ENCODE results near the gene LRIG2. TPM values are rescaled to one million over a fixed set of nuclear protein-coding genes. Genes with fewer than 3 reads are reported as not detected.

LRIG2 gene
- total and polyA plus RNA-seq, 2 experiments from 2014 or later = 10.0 to 40.4 TPM

DNA sequence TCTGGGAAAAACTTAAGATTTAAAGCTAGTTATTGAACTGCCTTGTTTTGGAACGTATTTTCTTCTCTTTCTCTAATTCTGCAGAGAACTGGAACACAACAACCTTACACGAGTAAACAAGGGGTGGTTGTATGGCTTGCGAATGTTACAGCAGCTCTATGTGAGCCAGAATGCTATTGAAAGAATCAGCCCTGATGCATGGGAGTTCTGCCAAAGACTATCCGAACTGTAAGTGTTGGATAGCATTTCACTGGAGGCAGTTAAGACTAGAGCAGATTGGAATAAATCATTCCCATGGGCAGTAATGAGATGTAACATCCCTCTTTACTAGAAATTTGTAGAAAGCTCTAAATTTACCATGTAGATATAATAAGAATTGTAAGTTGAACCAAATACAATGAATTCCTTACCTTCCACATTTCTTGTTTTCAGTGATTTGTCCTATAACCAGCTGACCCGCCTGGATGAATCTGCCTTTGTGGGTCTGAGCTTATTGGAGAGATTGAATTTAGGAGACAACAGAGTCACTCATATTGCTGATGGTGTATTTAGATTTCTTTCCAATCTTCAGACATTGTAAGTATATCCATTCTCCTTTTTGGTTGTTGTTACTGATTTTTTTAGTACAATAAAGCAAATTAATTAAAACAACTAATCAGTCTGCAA, 22.9 kb downstream of the LRIG2 start (continued):
- TF ChIP-seq, protein P1, sequence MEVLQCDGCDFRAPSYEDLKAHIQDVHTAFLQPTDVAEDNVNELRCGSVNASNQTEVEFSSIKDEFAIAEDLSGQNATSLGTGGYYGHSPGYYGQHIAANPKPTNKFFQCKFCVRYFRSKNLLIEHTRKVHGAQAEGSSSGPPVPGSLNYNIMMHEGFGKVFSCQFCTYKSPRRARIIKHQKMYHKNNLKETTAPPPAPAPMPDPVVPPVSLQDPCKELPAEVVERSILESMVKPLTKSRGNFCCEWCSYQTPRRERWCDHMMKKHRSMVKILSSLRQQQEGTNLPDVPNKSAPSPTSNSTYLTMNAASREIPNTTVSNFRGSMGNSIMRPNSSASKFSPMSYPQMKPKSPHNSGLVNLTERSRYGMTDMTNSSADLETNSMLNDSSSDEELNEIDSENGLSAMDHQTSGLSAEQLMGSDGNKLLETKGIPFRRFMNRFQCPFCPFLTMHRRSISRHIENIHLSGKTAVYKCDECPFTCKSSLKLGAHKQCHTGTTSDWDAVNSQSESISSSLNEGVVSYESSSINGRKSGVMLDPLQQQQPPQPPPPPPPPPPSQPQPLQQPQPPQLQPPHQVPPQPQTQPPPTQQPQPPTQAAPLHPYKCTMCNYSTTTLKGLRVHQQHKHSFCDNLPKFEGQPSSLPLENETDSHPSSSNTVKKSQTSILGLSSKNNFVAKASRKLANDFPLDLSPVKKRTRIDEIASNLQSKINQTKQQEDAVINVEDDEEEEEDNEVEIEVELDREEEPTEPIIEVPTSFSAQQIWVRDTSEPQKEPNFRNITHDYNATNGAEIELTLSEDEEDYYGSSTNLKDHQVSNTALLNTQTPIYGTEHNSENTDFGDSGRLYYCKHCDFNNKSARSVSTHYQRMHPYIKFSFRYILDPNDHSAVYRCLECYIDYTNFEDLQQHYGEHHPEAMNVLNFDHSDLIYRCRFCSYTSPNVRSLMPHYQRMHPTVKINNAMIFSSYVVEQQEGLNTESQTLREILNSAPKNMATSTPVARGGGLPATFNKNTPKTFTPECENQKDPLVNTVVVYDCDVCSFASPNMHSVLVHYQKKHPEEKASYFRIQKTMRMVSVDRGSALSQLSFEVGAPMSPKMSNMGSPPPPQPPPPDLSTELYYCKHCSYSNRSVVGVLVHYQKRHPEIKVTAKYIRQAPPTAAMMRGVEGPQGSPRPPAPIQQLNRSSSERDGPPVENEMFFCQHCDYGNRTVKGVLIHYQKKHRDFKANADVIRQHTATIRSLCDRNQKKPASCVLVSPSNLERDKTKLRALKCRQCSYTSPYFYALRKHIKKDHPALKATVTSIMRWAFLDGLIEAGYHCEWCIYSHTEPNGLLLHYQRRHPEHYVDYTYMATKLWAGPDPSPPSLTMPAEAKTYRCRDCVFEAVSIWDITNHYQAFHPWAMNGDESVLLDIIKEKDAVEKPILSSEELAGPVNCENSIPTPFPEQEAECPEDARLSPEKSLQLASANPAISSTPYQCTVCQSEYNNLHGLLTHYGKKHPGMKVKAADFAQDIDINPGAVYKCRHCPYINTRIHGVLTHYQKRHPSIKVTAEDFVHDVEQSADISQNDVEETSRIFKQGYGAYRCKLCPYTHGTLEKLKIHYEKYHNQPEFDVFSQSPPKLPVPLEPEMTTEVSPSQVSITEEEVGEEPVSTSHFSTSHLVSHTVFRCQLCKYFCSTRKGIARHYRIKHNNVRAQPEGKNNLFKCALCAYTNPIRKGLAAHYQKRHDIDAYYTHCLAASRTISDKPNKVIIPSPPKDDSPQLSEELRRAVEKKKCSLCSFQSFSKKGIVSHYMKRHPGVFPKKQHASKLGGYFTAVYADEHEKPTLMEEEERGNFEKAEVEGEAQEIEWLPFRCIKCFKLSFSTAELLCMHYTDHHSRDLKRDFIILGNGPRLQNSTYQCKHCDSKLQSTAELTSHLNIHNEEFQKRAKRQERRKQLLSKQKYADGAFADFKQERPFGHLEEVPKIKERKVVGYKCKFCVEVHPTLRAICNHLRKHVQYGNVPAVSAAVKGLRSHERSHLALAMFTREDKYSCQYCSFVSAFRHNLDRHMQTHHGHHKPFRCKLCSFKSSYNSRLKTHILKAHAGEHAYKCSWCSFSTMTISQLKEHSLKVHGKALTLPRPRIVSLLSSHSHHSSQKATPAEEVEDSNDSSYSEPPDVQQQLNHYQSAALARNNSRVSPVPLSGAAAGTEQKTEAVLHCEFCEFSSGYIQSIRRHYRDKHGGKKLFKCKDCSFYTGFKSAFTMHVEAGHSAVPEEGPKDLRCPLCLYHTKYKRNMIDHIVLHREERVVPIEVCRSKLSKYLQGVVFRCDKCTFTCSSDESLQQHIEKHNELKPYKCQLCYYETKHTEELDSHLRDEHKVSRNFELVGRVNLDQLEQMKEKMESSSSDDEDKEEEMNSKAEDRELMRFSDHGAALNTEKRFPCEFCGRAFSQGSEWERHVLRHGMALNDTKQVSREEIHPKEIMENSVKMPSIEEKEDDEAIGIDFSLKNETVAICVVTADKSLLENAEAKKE (CRISPR knock-in tag; IDR thresholded peaks at IDR 0.05) = no peak
- TF ChIP-seq NANOG (IDR thresholded peaks at IDR 0.05; ENCODE audit: borderline replicate concordance) = no peak
- TF ChIP-seq EZH2 (IDR thresholded peaks at IDR 0.05; ENCODE audit: low read depth, unreplicated experiment) = no peak
- no peak for TF ChIP-seq ZNF114 (CRISPR knock-in tag; IDR thresholded peaks at IDR 0.05)
- no peak for TF ChIP-seq CREB1 (CRISPR knock-in tag; IDR thresholded peaks at IDR 0.05; ENCODE audit: low read depth)
- TF ChIP-seq, protein P2, sequence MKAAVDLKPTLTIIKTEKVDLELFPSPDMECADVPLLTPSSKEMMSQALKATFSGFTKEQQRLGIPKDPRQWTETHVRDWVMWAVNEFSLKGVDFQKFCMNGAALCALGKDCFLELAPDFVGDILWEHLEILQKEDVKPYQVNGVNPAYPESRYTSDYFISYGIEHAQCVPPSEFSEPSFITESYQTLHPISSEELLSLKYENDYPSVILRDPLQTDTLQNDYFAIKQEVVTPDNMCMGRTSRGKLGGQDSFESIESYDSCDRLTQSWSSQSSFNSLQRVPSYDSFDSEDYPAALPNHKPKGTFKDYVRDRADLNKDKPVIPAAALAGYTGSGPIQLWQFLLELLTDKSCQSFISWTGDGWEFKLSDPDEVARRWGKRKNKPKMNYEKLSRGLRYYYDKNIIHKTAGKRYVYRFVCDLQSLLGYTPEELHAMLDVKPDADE (IDR thresholded peaks at IDR 0.05) = no peak
- TF ChIP-seq, protein P3, sequence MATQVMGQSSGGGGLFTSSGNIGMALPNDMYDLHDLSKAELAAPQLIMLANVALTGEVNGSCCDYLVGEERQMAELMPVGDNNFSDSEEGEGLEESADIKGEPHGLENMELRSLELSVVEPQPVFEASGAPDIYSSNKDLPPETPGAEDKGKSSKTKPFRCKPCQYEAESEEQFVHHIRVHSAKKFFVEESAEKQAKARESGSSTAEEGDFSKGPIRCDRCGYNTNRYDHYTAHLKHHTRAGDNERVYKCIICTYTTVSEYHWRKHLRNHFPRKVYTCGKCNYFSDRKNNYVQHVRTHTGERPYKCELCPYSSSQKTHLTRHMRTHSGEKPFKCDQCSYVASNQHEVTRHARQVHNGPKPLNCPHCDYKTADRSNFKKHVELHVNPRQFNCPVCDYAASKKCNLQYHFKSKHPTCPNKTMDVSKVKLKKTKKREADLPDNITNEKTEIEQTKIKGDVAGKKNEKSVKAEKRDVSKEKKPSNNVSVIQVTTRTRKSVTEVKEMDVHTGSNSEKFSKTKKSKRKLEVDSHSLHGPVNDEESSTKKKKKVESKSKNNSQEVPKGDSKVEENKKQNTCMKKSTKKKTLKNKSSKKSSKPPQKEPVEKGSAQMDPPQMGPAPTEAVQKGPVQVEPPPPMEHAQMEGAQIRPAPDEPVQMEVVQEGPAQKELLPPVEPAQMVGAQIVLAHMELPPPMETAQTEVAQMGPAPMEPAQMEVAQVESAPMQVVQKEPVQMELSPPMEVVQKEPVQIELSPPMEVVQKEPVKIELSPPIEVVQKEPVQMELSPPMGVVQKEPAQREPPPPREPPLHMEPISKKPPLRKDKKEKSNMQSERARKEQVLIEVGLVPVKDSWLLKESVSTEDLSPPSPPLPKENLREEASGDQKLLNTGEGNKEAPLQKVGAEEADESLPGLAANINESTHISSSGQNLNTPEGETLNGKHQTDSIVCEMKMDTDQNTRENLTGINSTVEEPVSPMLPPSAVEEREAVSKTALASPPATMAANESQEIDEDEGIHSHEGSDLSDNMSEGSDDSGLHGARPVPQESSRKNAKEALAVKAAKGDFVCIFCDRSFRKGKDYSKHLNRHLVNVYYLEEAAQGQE (IDR thresholded peaks at IDR 0.05; ENCODE audit: unreplicated experiment) = no peak
